Effector memory CD4-positive, alpha-beta T cell (primary cell): ENCODE data around the gene DOK1.
A peak's percentile ranks its signal among the peaks of the same experiment; 100 is the strongest.

ENCODE experiments used
- DNase-seq, 3 donors: peaks; one replicate each; pipeline ENCODE4 v3.0.0-alpha.2; 2020
- H3K27ac ChIP-seq: 2 replicates; pipeline ENCODE4 v1.7.0; 2013; ENCODE audit warnings: mild to moderate bottlenecking, low read length, moderate library complexity; ENCODE audit not compliant: insufficient read depth, poor library complexity, severe bottlenecking
- H3K27me3 ChIP-seq: replicated peaks from 2 replicates; pipeline ENCODE4 v1.7.0; 2013; ENCODE audit warnings: mild to moderate bottlenecking, low read length; ENCODE audit not compliant: insufficient read depth, control insufficient read depth, poor library complexity, severe bottlenecking
- H3K36me3 ChIP-seq: 2 replicates; pipeline ENCODE4 v1.7.0; 2013; ENCODE audit warnings: mild to moderate bottlenecking, low read length, moderate library complexity; ENCODE audit not compliant: control insufficient read depth, insufficient read depth
- H3K4me1 ChIP-seq: 2 replicates; pipeline ENCODE4 v1.7.0; 2013; ENCODE audit warnings: low read length, mild to moderate bottlenecking; ENCODE audit not compliant: control insufficient read depth, insufficient read depth, poor library complexity, severe bottlenecking
- H3K4me3 ChIP-seq: 2 replicates; pipeline ENCODE4 v1.7.0; 2013; ENCODE audit warnings: low read length, low read depth, mild to moderate bottlenecking; ENCODE audit not compliant: insufficient read depth, poor library complexity, severe bottlenecking
- H3K9me3 ChIP-seq: 2 replicates; pipeline ENCODE4 v1.7.0; 2013; ENCODE audit warnings: mild to moderate bottlenecking, low read length, moderate library complexity; ENCODE audit not compliant: control insufficient read depth

Gene DOK1

GRCh38 chr2:74548285-74548899, 6.1 kb upstream of the DOK1 start:
- Histone ChIP-seq H3K27me3 (peaks cover 27% of the 10 kb centered on the region), H3K9me3 (no peaks in the 10 kb centered on the region), H3K4me3 (peak overlapping the region; percentile 46), H3K27ac (no peak overlapping the region), H3K4me1 (peaks cover 5% of the 10 kb centered on the region), H3K36me3 (no peaks in the 10 kb centered on the region)
- DNase-seq: no peak

GRCh38 chr2:74548900-74549826, 5.4 kb upstream of the DOK1 start:
- no peaks in the 10 kb centered on the region for H3K36me3 ChIP-seq
- H3K4me1 ChIP-seq: peaks cover 11% of the 10 kb centered on the region
- no peak overlapping the region for H3K27ac ChIP-seq
- DNase-seq: no peak
- no peaks in the 10 kb centered on the region for H3K9me3 ChIP-seq
- H3K27me3 ChIP-seq: peaks cover 27% of the 10 kb centered on the region
- H3K4me3 ChIP-seq: peak overlapping the region; percentile 46

GRCh38 chr2:74550231-74550630, 4.3 kb upstream of the DOK1 start:
- H3K27me3 ChIP-seq: peaks cover 27% of the 10 kb centered on the region
- H3K9me3 ChIP-seq: no peaks in the 10 kb centered on the region
- no peaks in the 10 kb centered on the region for H3K36me3 ChIP-seq
- no peak overlapping the region for H3K4me3 ChIP-seq
- no peak for DNase-seq
- peaks cover 14% of the 10 kb centered on the region for H3K4me1 ChIP-seq
- no peak overlapping the region for H3K27ac ChIP-seq

- no peak overlapping the region for H3K4me3 ChIP-seq
- no peaks in the 10 kb centered on the region for H3K9me3 ChIP-seq
- H3K4me1 ChIP-seq: peaks cover 24% of the 10 kb centered on the region
- peaks cover 5% of the 10 kb centered on the region for H3K36me3 ChIP-seq
- peaks cover 27% of the 10 kb centered on the region for H3K27me3 ChIP-seq
- H3K27ac ChIP-seq: no peak overlapping the region
- no peak for DNase-seq
Observed at GRCh38 chr2:74551530-74551929, 3.0 kb upstream of the DOK1 start.

- Histone ChIP-seq H3K4me1 (peaks cover 24% of the 10 kb centered on the region), H3K36me3 (peaks cover 9% of the 10 kb centered on the region), H3K9me3 (no peaks in the 10 kb centered on the region), H3K4me3 (no peak overlapping the region), H3K27ac (no peak overlapping the region), H3K27me3 (peaks cover 26% of the 10 kb centered on the region)
- no peak for DNase-seq
Observed at GRCh38 chr2:74551942-74552913, 2.3 kb upstream of the DOK1 start.

- peaks cover 9% of the 10 kb centered on the region for H3K36me3 ChIP-seq
- no peak overlapping the region for H3K27ac ChIP-seq
- no peak overlapping the region for H3K4me3 ChIP-seq
- DNase-seq: no peak
- peaks cover 17% of the 10 kb centered on the region for H3K27me3 ChIP-seq
- peaks cover 24% of the 10 kb centered on the region for H3K4me1 ChIP-seq
- no peaks in the 10 kb centered on the region for H3K9me3 ChIP-seq
Observed at GRCh38 chr2:74552914-74553811, 1.4 kb upstream of the DOK1 start.

- H3K4me1 ChIP-seq: peaks cover 19% of the 10 kb centered on the region
- no peaks in the 10 kb centered on the region for H3K9me3 ChIP-seq
- DNase-seq: peak in 1 of 3 donors; percentile 25
- no peaks in the 10 kb centered on the region for H3K27me3 ChIP-seq
- peak overlapping the region; percentile 68 for H3K4me3 ChIP-seq
- peak overlapping the region; percentile 70 for H3K27ac ChIP-seq
- H3K36me3 ChIP-seq: peaks cover 9% of the 10 kb centered on the region
Observed at GRCh38 chr2:74554820-74555531, 456 bp downstream of the DOK1 start.

DNA sequence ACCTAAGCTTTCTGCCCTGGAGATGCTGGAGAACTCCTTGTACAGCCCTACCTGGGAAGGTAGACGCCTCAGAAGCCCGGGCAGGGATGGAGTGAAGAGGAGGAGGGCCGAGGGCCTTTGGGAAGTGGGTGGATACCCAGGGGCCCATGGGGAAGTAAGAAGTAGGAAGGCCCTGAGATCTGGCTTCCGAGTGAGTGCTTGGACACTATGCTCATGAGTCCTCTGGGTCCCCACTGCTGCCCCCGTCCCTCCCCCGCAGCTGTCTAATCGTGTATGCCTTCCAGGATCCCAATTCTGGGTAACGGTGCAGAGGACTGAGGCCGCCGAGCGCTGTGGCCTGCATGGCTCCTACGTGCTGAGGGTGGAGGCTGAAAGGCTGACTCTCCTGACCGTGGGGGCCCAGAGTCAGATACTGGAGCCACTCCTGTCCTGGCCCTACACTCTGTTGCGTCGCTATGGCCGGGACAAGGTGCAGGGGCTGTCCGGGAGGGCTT, 1.1 kb downstream of the DOK1 start:
- H3K9me3 ChIP-seq: no peaks in the 10 kb centered on the region
- DNase-seq: no peak
- H3K27me3 ChIP-seq: no peaks in the 10 kb centered on the region
- H3K27ac ChIP-seq: no peak overlapping the region
- peaks cover 19% of the 10 kb centered on the region for H3K4me1 ChIP-seq
- H3K36me3 ChIP-seq: peaks cover 9% of the 10 kb centered on the region
- H3K4me3 ChIP-seq: peak overlapping the region; percentile 68
